ENCODE results near the gene FRK.
"Not testable (repeated sequence)": the region's sequence is repeated elsewhere in the genome, so short reads cannot be mapped to it uniquely, and the experiment has no call there.

Gene FRK

DNA sequence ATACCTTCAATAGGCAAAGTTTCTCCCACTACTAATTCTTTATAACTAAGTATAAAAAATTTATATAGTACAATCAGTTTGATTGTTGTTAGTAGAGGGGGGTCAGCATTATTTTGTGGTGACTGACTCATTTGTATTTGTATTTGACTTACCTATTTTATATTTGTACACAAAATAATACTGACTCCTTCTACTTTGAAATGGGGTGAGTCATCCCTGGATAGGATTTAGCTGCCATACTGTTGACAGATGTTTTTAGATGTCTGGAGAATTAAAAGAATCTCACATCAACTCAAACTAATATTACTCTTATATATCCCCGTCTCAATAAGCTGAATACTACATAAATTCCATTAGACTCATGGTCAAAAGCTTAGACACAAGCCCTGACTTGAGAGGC, 114.9 kb downstream of the FRK start:
- DNase-seq (ENCODE audit: low read depth in 2 of 2), result no peak

DNA sequence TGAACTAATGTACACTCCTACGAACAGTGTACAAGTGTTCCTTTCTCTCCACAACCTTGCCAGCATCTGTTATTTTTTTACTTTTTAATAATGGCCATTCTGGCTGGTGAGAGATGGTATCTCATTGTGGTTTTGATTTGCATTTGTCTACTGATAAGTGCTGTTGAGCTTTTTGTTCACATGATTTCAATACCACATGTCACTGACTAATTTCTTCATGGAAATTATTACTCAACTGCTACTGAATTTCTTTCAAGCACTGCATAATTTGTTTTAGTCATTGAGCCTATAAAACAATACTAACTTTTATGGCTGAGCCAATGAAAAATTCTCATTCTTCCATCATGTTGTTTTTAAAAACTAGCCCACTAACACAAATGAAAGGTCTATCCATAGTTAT, 115.4 kb downstream of the FRK start:
- no peak for DNase-seq (ENCODE audit: low read depth in 2 of 2)

DNA sequence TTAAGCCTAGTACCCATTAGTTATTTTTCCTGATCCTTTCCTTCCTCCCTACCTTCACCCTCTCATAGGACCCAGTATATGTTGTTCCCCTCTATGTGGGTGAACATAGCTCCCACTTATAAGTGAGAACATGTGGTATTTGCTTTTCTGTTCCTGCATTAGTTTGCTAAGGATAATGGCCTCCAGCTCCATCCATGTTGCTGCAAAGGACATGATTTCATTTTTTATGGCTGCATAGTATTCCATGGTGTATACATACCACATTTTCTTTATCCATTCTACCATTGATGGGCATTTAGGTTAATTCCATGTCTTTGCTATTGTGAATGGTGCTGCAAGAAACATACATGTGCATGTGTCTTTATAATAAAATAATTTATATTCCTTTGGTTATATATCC, 115.9 kb downstream of the FRK start:
- DNase-seq (ENCODE audit: low read depth in 2 of 2), result not testable (repeated sequence)

DNA sequence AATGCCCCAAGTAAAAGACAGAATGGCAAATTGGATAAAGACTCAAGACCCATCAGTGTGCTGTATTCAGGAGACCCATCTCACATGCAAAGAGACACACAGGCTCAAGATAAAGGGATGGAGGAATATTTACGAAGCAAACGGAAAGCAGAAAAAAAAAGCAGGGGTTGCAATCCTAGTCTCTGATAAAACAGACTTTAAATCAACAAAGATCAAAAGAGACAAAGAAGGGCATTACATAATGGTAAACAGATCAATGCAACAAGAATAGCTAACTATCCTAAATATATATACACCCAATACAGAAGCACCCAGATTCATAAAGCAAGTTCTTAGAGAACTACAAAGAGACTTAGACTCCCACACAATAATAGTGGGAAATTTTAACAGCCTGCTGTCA, 123.2 kb downstream of the FRK start:
- DNase-seq (ENCODE audit: low read depth in 2 of 2), result not testable (repeated sequence)

DNA sequence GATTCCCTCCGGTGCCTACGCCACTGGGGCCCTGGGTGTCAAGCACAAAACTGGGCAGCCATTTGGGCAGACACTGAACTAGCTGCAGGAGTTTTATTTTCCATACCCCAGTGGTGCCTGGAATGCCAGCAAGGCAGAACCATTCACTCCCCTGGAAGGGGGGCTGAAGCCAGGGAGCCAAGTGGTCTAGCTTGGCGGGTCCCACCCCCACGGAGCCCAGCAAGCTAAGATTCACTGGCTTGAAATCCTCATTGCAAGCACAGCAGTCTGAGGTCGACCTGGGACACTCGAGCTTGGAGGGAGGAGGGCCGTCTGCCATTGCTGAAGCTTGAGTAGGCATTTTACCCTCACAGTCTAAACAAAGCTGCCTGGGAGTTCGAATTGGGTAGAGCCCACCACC, 125.3 kb downstream of the FRK start:
- no peak for DNase-seq (ENCODE audit: low read depth in 2 of 2)

DNA sequence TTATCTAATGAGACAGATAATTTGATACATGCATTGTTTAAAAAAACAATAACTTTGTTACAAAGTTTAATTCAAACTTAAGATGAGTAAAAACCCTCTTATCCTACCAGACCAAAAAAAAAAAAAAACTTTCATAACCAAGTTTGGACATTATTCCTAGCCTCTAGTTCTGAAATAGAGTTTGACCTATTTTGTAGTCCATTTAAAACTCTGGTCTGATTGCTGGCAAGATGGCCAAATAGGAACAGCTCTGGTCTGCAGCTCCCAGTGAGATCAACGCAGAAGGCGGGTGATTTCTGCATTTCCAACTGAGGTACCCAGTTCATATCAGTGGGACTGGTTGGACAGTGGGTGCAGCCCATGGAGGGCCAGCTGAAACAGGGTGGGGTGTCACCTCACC, 125.9 kb downstream of the FRK start:
- no peak for DNase-seq (ENCODE audit: low read depth in 2 of 2)

DNA sequence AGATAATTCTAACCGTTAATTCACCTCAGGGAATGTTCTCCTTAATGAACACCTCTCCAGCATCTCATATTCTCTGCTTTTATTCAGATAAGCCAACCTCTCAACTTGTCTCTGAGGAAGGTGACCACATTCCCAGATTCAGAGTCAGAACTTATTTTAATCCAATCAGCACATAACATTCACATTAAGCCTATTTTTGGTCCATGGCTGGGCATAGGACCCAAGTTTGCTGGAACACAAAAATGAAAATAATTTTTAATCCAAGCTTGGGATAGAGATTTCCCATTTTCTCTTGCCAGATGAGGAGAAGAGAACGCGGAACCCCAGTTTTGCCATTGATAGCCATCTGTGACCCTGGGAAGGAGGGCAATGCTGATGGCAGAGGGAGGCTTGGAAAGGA, 126.5 kb downstream of the FRK start:
- no peak for DNase-seq (ENCODE audit: low read depth in 2 of 2)

DNA sequence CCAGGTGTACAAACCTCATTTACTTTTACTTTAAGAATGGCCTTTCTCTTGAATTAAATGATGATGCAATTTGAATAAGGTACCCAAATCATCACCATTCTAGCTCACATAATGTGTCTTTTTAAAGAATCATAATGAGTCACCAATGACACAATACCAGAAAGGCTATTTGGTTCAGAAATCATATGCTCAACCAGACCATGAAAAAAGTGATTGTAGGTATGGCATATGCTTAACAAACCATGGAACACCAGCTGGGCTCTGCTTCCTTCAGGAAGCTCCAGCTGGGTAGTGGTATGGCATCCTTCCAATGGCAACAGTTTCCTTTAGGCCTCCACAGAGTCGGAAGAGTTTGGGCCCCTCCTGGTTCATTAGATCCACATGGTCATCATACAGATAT, 128.2 kb downstream of the FRK start:
- no peak for DNase-seq (ENCODE audit: low read depth in 2 of 2)

DNA sequence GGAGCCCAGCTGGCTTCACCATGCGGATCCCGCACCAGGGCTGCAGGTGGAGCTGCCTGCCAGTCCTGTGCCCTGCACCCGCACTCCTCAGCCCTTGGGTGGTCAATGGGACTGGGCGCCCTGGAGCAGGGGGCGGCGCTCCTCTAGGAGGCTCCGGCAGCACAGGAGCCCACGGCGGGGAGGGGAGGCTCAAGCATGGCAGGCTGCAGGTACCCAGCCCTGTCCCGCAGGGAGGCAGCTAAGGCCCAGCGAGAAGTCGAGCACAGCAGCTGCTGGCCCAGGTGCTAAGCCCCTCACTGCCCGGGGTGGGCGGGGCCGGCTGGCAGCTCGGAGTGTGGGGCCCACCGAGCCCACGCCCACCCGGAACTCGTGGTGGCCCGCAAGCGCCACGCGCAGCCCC, 132.7 kb downstream of the FRK start:
- not testable (repeated sequence) for DNase-seq (ENCODE audit: low read depth in 2 of 2)

DNA sequence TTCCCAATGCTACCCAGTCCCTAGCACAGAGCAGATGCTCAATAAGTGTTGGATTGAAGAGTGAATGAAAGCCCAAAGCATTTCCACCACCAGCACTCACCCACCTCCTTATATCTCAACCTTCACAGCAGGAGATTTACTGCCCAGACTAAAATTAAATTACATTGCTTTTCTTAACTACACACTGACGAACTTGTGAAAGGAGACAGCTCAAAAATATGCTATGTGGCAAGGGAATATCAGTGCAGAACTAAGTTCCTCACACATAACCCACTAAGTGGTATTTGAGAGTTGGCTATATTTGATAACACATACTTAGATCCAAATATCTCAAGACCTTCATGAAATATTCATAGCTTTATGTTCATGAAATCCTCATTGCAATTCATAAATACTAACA, 137.7 kb downstream of the FRK start:
- DNase-seq (ENCODE audit: low read depth in 2 of 2), result no peak

DNA sequence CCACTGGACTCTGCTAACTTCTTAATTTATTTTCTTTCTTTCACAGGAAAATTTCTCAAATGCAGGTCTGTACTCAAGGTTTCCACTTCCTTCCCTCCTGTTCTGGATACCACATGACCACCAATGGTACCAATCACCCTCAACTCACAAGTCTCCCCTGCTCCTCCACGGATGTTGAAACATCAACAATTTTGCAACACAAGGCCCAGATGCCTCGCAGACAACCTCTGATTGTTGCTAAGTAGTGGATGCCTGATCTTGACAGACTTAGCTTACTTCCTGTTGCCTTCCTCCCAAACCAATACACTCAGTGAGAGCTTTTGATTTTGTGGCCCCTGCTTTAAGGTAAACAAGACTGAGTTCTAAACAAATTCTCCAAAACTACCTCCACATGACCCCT, 146.6 kb downstream of the FRK start:
- no peak for DNase-seq (ENCODE audit: low read depth in 2 of 2)

DNA sequence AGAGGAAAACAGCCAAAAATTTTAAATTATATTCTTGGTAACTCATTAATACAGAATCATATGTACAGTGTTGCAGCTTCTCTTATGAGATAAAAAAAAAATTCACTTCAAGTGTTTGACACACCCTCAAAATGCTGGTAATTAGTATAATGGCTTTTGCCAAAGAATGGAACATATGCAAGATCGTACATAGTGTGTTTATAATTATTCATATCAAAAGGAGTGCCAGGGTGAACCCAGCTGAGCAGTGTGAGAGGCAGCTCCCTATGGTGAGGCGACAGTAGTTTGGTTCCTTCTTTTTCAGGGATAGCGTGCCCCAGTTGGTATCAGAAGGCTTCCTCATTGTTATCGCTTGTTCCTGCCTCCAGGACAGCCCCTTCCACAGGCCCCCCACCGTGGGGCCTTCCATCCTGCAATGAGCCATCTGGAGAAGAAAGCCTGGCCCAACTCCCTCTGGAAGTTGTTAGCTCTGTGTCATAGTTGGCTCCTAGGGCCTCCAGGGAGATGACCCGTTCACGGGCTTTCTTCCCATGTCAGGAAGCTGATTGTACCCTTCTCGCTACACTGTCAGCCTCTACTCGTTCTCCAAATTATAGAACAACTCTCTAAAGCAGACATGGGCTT, 150.7 kb downstream of the FRK start:
- DNase-seq (ENCODE audit: low read depth in 2 of 2), result no peak

DNA sequence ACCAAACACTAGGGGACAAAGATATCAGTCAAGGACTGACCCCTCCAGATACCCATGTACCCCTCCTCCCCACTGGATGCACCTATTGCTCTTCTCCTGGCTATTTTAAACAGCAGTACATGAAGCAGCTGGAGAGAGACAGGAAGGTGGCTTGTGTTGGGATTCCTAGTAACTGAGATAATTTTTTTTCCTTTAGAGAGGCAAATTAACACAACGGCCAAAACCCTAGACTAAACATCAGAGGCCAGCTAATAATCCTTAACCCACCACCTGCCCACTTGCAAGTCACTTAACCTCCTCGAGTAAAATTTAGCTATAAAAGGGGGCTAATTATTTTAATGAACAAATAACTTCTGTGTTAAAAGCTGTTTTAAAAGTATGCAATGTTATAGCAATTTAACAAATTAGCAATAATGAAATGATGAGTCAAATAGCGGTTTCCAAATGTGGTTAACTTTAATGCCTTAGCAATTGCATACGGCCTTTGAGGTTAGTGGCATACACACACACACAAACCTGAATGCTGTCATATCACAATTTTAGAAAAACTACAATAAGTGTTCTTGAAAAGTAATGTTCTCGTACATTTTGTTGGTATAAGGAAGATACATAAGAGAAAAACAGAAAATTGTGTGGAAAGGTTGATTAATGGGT, 151.7 kb downstream of the FRK start:
- DNase-seq (ENCODE audit: low read depth in 2 of 2), result no peak

DNA sequence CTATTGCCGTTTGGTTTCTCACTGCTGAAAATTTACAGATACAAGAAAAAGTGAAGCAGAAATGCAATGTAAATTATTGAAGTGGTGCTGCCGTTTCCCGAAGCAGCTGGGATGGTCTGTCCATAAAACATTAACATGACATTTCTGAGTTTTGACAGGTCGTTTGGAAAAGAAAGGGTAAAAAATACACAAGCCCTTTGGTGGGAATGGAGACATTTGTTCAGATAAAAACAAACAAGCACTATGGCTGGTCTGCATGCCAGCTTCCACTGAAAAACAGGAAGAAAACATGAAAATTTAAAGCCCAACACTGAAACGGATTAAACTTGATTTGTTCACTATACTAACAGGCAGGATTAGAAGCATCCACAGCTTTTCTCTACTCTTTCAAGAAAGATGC, 155.2 kb downstream of the FRK start:
- no peak for DNase-seq (ENCODE audit: low read depth in 2 of 2)

DNA sequence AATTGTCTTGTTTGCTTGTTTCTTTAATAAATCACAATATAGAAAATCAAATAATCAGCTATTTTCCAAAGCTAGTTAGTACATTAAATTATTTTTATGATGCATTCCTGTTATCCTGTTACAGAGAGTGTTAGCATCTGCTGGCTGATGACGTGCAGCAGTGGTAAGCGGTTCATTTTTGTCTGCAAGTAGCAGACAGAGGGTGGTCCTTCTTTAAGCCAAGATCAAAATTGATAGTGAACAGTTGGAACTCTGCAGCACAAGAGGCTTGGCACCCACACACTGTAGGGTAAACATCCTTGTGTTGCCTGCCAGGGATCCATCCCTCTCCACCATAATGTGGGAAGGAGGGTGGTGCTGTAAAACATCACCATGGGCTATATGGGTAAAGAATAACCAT, 158.3 kb downstream of the FRK start:
- no peak for DNase-seq (ENCODE audit: low read depth in 2 of 2)

DNA sequence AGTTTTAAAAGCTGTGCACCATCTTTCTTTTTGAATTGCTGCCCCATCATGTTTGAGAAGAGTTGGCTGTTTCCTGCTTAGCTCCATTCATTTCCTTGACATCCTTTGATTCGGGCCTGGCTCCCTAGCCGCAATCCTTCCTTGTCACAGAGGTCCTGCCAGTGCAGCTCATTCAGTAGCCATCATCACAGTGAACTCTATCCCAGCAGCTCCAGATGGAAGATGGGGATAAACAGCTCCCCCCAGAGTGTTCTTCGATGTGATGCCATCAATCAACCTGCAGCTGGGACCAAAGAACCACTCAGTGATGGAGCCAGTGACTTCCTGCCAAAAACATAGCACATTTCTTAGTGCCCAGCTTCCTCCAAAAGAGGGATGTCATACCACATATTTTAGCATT, 158.8 kb downstream of the FRK start:
- DNase-seq (ENCODE audit: low read depth in 2 of 2), result no peak

DNA sequence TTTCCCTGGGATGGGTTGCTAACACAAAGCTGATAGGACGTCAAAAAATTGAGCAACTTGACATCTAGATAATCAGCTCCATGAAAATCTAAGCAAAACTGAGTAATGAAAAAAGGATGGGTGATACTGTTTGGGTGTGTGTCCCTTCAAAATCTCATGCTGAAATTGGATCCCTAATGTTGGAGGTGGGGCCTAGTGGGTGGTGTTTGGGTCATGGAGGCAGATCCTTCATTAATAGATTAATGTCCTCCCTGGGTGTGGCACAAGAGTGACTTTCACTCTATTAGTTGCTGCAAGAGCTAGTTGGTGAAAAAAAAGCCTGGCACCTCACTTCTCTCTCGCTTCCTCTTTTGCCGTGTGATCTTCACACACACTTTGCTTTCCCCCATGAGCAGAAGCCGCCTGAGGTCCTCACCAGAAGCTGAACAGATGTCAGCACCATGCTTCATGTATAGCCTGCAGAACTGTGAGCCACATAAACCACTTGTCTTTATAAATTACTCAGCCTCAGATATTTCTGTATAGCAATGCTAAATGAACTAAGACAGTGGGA, 160.9 kb downstream of the FRK start:
- no peak for DNase-seq (ENCODE audit: low read depth in 2 of 2)

DNA sequence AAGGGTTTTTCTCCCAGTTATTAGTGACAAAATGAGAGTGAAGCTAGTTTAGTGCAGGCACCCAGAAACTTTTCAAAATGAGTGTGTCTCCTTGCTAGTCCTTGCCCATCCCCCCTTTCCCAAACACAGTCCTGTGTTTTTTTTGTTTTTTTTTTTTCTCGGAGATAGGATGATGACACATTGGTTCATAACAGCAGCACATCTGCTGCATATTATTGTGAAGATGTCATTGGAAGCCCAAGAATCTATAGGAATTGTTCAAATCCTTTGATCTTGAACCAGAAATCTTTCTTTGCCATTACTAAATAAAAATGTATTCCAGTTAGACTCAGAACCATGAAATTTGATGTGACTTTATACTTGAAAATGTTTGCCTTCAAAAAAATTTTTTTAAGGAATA, 162.4 kb downstream of the FRK start:
- DNase-seq (ENCODE audit: low read depth in 2 of 2), result no peak

DNA sequence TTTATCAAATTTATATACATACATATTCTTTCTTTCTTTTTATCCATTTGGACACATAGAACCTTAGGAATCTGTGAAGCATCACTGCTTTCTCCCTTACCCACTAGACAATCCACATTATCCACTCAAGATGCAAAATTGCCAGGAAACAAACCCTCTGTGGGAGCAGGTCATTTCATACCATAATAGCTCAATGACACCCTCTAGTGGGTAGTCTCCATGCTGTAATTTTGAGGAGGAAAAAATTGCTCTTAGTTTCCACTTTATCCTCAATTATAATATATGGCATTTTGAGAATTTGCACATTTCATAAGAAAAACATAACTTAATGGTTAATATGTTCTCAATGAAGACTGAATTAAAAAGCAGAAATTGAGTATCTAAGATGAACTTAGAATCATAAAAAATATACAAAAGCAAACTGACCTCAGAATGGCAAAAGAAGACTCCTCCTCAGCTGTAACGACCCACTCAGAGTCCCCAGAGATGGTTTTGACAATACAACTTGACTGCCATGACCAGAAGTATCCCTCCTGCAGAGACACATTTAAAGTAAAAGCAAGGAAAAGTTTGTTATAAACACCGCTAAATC, 164.1 kb downstream of the FRK start:
- no peak for DNase-seq (ENCODE audit: low read depth in 2 of 2)

DNA sequence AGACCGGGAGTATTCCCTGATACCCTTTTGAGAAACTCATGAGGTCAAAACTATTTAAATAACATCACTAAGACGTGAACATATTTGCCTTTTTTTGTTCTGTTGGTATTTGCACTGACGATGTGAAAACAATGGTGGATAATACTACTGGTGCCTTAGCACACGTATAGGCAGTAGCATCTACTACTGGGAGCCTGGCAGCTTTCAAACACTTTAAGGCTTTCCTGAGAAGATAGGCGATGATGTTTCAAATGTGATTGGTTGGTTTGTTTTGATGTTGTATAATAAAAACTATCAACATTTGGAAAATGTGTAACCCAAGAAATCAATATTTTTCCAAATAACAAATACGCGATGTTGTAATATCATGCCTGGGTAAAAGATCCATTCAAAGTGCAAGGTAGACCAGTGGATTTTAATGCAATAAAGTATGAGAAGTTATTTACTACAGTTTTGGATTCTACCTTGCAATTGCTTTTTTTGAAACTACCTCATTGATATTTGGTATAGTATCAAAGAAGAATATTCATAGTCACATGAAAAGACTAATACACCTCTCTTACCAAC, 166.2 kb downstream of the FRK start:
- DNase-seq (ENCODE audit: low read depth in 2 of 2), result no peak

DNA sequence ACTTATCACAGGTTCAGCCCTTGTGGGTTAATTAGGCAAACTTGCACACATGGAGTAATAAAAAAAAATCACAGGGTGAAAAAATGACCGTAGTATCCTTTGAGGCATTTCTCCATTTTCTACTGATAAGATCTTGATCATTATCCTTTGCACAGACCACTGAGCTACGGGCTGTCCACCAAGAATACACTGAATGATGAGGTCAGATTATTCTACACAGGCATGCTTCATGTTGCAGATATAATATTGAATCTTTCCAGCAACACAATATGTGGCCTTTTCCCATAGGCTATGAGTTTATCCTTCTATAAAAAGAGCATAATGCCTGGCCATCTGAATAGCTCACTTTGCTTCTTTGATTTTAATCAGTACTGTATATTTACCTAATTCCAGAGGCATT, 168.9 kb downstream of the FRK start:
- DNase-seq (ENCODE audit: low read depth in 2 of 2), result no peak

DNA sequence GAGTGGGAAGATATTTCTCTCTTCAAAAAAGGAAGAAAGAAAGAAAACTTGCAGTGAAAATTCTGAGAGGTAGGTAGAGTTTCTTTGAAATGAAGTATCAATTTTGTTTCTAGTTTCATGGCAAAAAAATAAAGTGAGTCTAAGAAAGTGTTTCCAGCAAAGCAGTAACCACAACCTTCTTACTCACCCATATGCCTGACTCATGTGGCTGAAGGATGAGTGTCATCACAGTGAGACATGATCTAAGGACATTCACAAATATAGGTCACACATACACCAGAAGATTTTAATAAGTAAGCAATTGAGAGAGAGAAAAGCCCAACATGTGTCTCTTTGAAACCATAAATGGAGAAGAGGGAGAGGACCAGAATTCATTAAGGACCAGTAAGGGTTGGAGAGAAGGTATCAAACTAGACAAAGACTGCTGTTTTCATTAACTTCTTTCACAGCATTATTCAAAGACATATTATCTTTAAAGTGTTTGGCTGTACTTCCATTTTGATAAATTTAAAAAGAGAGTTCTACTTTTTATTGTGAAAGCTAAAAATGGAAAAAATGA, 169.5 kb downstream of the FRK start:
- no peak for DNase-seq (ENCODE audit: low read depth in 2 of 2)

DNA sequence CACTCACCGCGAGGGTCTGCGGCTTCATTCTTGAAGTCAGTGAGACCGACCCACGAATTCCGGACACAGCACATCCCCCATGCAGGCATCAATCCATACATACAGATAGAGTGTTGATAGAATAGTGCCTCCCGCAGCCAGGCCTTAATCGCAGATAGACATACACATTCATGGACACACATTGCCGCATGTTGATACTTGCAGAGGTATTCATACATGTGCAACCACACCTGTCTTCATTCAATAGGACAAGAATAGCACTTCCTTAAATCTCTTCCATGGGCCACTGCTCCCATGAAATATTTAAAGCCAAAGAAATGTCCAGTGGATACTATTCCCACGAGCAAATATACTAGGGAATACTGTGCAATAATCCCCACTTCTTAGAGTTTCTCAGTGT, 170.5 kb downstream of the FRK start:
- no peak for DNase-seq (ENCODE audit: low read depth in 2 of 2)

Measured in activated CD8-positive, alpha-beta memory T cell treated with anti-CD3 and anti-CD28 coated beads for 4 hours (primary cell).